Fibroblast of lung (primary cell): ENCODE measurements around the gene LATS2. TPM values are rescaled to one million over a fixed set of nuclear protein-coding genes. Genes with fewer than 3 reads are reported as not detected.

Source experiments
- DNase-seq, 2 donors: peaks; one replicate each; pipeline versions ENCODE4 v3.0.0 to v3.0.0-alpha.2; 2010; ENCODE audit warnings: low read depth in 2 of 2
- H2AFZ ChIP-seq: 2 replicates; pipeline ENCODE4 v1.5.1; 2012; ENCODE audit warnings: low read length, control low read depth, inconsistent platforms
- H3K27ac ChIP-seq: 2 replicates; pipeline ENCODE4 v1.5.1; 2011; ENCODE audit warnings: low read length, control low read depth; ENCODE audit not compliant: insufficient read depth
- H3K27me3 ChIP-seq: 2 replicates; pipeline ENCODE4 v1.5.1; 2011; ENCODE audit warnings: mild to moderate bottlenecking, low read length; ENCODE audit not compliant: control insufficient read depth, insufficient read depth
- H3K36me3 ChIP-seq: 2 replicates; pipeline ENCODE4 v1.5.1; 2011; ENCODE audit warnings: low read length; ENCODE audit not compliant: control insufficient read depth, insufficient read depth
- H3K4me1 ChIP-seq: 2 replicates; pipeline ENCODE4 v1.5.1; 2011; ENCODE audit warnings: low read length; ENCODE audit not compliant: control insufficient read depth, insufficient read depth; ENCODE audit errors: extremely low read depth
- H3K4me2 ChIP-seq: 2 replicates; pipeline ENCODE4 v1.5.1; 2011; ENCODE audit warnings: low read length, control low read depth; ENCODE audit not compliant: insufficient read depth; ENCODE audit errors: extremely low read depth
- H3K4me3 ChIP-seq, 4 experiments: fragments of 200-600 bp in 1 of 4; sonication (generic) in 1 of 4; replicated peaks in 1 of 4; 2 replicates each; pipeline ENCODE4 v1.5.1; 2011 to 2016; ENCODE audit warnings: low read length in 4 of 4, low read depth in 3 of 4, mild to moderate bottlenecking in 3 of 4, control low read depth in 2 of 4, inconsistent platforms in 1 of 4, mixed read lengths in 1 of 4; ENCODE audit not compliant: insufficient read depth in 1 of 4; ENCODE audit errors: control extremely low read depth in 1 of 4
- H3K79me2 ChIP-seq: 2 replicates; pipeline ENCODE4 v1.5.1; 2012; ENCODE audit warnings: mild to moderate bottlenecking, low read length, inconsistent platforms; ENCODE audit not compliant: control insufficient read depth, insufficient read depth
- H3K9ac ChIP-seq: 2 replicates; pipeline ENCODE4 v1.5.1; 2011; ENCODE audit warnings: mild to moderate bottlenecking, low read length, control low read depth; ENCODE audit not compliant: insufficient read depth
- H3K9me3 ChIP-seq: 2 replicates; pipeline ENCODE4 v1.5.1; 2012; ENCODE audit warnings: low read depth, low read length; ENCODE audit not compliant: control insufficient read depth, insufficient read depth
- H4K20me1 ChIP-seq: 2 replicates; pipeline ENCODE4 v1.5.1; 2011; ENCODE audit warnings: low read length; ENCODE audit not compliant: control insufficient read depth, insufficient read depth; ENCODE audit errors: extremely low read depth
- EZH2 ChIP-seq: IDR thresholded peaks from 2 replicates; pipeline ENCODE4 v1.5.1; 2012; ENCODE audit warnings: low read length, control low read depth, mild to moderate bottlenecking; ENCODE audit errors: missing control alignments
- polyA plus RNA-seq, 2 donors: library from polyadenylated mRNA; depleted of rRNA in 1 of 2; stranded (reverse) in 1 of 2; unstranded in 1 of 2; fragments of >200 nt; gene quantifications; 2 replicates each; pipeline ENCODE4 v1.2.1, GENCODE V29; 2011 to 2012; ENCODE audit warnings: missing spikeins in 1 of 2
- total RNA-seq: library from RNA; depleted of rRNA; stranded (reverse); fragments of >200 nt; gene quantifications from 2 replicates; pipeline ENCODE4 v1.2.1, GENCODE V29; 2014
- TF ChIP-seq, protein P1 (sequence below), 2 donors: IDR thresholded peaks in 1 of 2; conservative IDR thresholded peaks in 1 of 2; 1 replicate in 1 of 2; 2 replicates in 1 of 2; pipeline ENCODE4 v1.5.1; 2011 to 2012; ENCODE audit warnings: low read length in 2 of 2, control low read depth in 1 of 2, inconsistent platforms in 1 of 2, low read depth in 1 of 2, mild to moderate bottlenecking in 1 of 2

LATS2 gene
- total and polyA plus RNA-seq, 2 donors (not counting 1 experiment from before 2014, with no cell fraction given) = 16.2 to 32.0 TPM

GRCh38 chr13:21046203-21046602, 15.2 kb downstream of the LATS2 start:
- H3K9me3 ChIP-seq = no peaks in the 10 kb centered on the region
- no peak overlapping the region for H3K9ac ChIP-seq
- no peak for DNase-seq
- H3K27me3 ChIP-seq = no peaks in the 10 kb centered on the region
- peaks cover 13% of the 10 kb centered on the region for H3K4me1 ChIP-seq
- H3K79me2 ChIP-seq = peaks cover 94% of the 10 kb centered on the region
- no peak overlapping the region for H2AFZ ChIP-seq
- peaks cover 5% of the 10 kb centered on the region for H4K20me1 ChIP-seq
- peaks cover 14% of the 10 kb centered on the region for H3K36me3 ChIP-seq
- no peak overlapping the region for H3K4me3 ChIP-seq
- no peak overlapping the region for H3K27ac ChIP-seq
- TF ChIP-seq, protein P1, sequence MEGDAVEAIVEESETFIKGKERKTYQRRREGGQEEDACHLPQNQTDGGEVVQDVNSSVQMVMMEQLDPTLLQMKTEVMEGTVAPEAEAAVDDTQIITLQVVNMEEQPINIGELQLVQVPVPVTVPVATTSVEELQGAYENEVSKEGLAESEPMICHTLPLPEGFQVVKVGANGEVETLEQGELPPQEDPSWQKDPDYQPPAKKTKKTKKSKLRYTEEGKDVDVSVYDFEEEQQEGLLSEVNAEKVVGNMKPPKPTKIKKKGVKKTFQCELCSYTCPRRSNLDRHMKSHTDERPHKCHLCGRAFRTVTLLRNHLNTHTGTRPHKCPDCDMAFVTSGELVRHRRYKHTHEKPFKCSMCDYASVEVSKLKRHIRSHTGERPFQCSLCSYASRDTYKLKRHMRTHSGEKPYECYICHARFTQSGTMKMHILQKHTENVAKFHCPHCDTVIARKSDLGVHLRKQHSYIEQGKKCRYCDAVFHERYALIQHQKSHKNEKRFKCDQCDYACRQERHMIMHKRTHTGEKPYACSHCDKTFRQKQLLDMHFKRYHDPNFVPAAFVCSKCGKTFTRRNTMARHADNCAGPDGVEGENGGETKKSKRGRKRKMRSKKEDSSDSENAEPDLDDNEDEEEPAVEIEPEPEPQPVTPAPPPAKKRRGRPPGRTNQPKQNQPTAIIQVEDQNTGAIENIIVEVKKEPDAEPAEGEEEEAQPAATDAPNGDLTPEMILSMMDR (conservative IDR thresholded peaks at IDR 0.05 in 1 of 2, IDR thresholded peaks at IDR 0.05 in 1 of 2; ENCODE audit: low read depth in 1 of 2, low read length in 2 of 2) = no peak
- no peak for TF ChIP-seq EZH2
- H3K4me2 ChIP-seq = no peak overlapping the region

DNA sequence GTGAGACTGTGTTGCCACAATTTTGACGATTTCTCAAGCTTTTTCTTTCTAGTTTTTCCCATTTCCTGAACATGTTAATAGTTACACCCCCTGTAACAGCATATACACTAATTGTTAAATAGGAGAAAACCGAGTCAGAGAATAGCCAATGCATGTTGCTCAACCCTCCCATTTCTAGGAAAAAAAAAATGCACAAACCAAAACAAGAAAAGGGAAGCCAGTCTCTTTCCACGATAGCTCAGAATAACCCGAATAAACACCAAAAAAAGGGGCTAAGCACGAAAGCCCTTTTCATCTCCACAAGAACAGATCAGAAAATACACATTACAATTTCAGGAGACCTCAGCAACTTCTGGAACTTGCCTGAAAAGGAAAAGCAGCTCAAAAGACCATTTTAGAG, 16.3 kb downstream of the LATS2 start:
- Histone ChIP-seq H3K4me1 (peaks cover 13% of the 10 kb centered on the region), H3K4me2 (no peak overlapping the region)

DNA sequence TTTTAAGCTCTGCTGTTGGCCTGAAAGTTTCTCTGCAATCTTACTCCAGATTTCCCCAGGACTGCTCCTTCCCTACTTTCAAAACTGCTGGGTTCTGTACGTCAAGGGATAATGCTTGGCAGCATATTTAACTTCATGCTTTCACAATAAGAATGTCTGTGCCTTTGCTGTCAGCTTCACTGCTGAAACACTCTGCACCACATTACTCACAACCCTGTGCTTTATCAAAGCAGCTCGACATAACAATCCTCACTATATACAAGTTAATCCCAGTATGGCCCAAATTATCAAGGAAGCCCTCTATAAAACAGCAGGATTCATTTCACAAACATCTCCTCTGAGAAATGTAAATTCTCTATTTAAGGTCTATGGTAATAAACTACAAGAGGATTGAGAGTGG, 17.5 kb downstream of the LATS2 start:
- Histone ChIP-seq H2AFZ (no peak overlapping the region), H3K36me3 (peaks cover 19% of the 10 kb centered on the region), H3K79me2 (peaks cover 92% of the 10 kb centered on the region), H3K27ac (peak overlapping the region; percentile 0), H3K27me3 (no peaks in the 10 kb centered on the region), H3K4me3 (no peak overlapping the region), H3K9me3 (no peaks in the 10 kb centered on the region), H4K20me1 (peaks cover 5% of the 10 kb centered on the region), H3K4me1 (peaks cover 13% of the 10 kb centered on the region), H3K9ac (no peak overlapping the region), H3K4me2 (peak overlapping the region; percentile 54)
- no peak for TF ChIP-seq EZH2
- TF ChIP-seq, protein P1 (conservative IDR thresholded peaks at IDR 0.05 in 1 of 2, IDR thresholded peaks at IDR 0.05 in 1 of 2; ENCODE audit: low read depth in 1 of 2, low read length in 2 of 2) = no peak
- DNase-seq = peak; percentile 88 to 92

More for the DNA sequence above, 16.3 kb downstream of the LATS2 start:
- Histone ChIP-seq H4K20me1 (peaks cover 5% of the 10 kb centered on the region), H3K36me3 (peaks cover 17% of the 10 kb centered on the region), H3K4me3 (no peak overlapping the region), H3K9me3 (no peaks in the 10 kb centered on the region), H3K27ac (no peak overlapping the region), H3K27me3 (no peaks in the 10 kb centered on the region), H3K79me2 (peaks cover 92% of the 10 kb centered on the region), H3K9ac (no peak overlapping the region), H2AFZ (no peak overlapping the region)
- TF ChIP-seq EZH2 = no peak
- TF ChIP-seq, protein P1 (conservative IDR thresholded peaks at IDR 0.05 in 1 of 2, IDR thresholded peaks at IDR 0.05 in 1 of 2; ENCODE audit: low read depth in 1 of 2, low read length in 2 of 2) = no peak
- no peak for DNase-seq
